Gastrocnemius medialis (tissue), 4 donors: ENCODE results near the gene KIF2A.

ENCODE experiments used
- POLR2A ChIP-seq, 2 donors: fragments of 450-650 bp; IDR thresholded peaks; one replicate each; pipeline ENCODE4 v1.6.1; 2017; ENCODE audit warnings: antibody characterized with exemption in 2 of 2, mild to moderate bottlenecking in 2 of 2, moderate library complexity in 2 of 2
- TF ChIP-seq, protein P1 (sequence below), 5 experiments: fragments of 450-650 bp in 3 of 5; fragments of 200-600 bp in 2 of 5; sonication (generic) in 2 of 5; IDR thresholded peaks in 4 of 5; conservative IDR thresholded peaks in 1 of 5; 1 replicate in 4 of 5; 2 replicates in 1 of 5; pipeline ENCODE4 v1.5.1; 2016 to 2019; ENCODE audit warnings: antibody characterized with exemption in 5 of 5, mild to moderate bottlenecking in 3 of 5, moderate library complexity in 3 of 5

DNA sequence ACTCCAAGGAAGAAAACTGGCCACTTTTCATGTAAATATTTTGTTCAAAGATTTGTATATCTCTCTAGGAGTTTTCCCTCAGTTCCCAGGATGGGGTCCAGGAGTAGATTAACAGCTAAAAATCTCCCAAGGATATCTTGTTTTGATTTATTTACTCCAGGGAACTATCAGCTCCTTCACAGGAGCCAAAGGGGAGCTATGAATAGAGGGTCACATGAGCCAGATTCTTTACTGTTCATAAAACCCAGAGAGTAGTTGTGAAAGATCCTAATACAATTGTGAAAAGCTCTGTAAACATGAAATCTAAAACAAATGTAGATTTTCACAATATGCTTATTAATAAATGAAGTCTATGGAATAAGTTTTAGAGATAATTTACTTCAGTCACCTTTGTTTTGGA lies 80.8 kb downstream of the KIF2A start:
- no peak for TF ChIP-seq POLR2A (IDR thresholded peaks at IDR 0.05)
- TF ChIP-seq, protein P1, sequence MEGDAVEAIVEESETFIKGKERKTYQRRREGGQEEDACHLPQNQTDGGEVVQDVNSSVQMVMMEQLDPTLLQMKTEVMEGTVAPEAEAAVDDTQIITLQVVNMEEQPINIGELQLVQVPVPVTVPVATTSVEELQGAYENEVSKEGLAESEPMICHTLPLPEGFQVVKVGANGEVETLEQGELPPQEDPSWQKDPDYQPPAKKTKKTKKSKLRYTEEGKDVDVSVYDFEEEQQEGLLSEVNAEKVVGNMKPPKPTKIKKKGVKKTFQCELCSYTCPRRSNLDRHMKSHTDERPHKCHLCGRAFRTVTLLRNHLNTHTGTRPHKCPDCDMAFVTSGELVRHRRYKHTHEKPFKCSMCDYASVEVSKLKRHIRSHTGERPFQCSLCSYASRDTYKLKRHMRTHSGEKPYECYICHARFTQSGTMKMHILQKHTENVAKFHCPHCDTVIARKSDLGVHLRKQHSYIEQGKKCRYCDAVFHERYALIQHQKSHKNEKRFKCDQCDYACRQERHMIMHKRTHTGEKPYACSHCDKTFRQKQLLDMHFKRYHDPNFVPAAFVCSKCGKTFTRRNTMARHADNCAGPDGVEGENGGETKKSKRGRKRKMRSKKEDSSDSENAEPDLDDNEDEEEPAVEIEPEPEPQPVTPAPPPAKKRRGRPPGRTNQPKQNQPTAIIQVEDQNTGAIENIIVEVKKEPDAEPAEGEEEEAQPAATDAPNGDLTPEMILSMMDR (IDR thresholded peaks at IDR 0.05 in 4 of 5, conservative IDR thresholded peaks at IDR 0.05 in 1 of 5), result no peak
